ENCODE results near the gene ZDHHC4.

DNA sequence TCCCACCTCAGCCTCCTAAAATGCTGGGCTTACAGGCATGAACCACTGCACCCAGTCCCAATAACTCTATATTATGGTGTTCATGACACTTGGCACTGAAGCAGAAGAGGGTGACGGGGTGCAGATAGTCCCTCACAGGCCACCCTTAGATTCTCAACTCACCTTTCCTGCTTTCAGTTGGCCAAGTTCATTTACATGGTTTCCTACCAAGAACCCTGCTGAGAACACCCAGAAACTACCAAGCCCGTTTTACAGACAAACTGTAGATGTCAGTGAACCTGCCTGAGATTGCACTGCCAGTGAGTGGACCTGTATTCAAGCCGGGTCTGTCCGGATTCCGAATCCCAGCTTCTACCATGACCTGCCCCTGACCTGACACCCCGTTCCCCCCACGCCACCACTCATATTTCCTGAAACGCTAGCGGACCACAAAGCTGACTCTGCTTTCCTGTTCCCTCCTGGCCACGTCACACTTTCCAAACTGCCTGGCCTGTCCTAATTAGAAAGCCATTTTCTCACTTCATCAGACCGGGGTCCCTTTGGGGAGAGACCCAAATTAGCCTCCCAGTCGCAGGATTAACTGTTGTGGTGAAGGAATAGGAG, 43.3 kb upstream of the ZDHHC4 start:
- TF ChIP-seq ZBTB48 (tag by site-specific recombination; IDR thresholded peaks at IDR 0.05) (no peak), ZNF121 (tag by site-specific recombination; IDR thresholded peaks at IDR 0.05) (no peak), ZNF610 (tag by site-specific recombination; IDR thresholded peaks at IDR 0.05; ENCODE audit: borderline replicate concordance) (no peak), ZNF510 (tag by site-specific recombination; IDR thresholded peaks at IDR 0.05; ENCODE audit: insufficient replicate concordance) (no peak)
- TF ChIP-seq, protein P1, sequence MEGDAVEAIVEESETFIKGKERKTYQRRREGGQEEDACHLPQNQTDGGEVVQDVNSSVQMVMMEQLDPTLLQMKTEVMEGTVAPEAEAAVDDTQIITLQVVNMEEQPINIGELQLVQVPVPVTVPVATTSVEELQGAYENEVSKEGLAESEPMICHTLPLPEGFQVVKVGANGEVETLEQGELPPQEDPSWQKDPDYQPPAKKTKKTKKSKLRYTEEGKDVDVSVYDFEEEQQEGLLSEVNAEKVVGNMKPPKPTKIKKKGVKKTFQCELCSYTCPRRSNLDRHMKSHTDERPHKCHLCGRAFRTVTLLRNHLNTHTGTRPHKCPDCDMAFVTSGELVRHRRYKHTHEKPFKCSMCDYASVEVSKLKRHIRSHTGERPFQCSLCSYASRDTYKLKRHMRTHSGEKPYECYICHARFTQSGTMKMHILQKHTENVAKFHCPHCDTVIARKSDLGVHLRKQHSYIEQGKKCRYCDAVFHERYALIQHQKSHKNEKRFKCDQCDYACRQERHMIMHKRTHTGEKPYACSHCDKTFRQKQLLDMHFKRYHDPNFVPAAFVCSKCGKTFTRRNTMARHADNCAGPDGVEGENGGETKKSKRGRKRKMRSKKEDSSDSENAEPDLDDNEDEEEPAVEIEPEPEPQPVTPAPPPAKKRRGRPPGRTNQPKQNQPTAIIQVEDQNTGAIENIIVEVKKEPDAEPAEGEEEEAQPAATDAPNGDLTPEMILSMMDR (tag by site-specific recombination; IDR thresholded peaks at IDR 0.05), result no peak
- TF ChIP-seq, protein P2, sequence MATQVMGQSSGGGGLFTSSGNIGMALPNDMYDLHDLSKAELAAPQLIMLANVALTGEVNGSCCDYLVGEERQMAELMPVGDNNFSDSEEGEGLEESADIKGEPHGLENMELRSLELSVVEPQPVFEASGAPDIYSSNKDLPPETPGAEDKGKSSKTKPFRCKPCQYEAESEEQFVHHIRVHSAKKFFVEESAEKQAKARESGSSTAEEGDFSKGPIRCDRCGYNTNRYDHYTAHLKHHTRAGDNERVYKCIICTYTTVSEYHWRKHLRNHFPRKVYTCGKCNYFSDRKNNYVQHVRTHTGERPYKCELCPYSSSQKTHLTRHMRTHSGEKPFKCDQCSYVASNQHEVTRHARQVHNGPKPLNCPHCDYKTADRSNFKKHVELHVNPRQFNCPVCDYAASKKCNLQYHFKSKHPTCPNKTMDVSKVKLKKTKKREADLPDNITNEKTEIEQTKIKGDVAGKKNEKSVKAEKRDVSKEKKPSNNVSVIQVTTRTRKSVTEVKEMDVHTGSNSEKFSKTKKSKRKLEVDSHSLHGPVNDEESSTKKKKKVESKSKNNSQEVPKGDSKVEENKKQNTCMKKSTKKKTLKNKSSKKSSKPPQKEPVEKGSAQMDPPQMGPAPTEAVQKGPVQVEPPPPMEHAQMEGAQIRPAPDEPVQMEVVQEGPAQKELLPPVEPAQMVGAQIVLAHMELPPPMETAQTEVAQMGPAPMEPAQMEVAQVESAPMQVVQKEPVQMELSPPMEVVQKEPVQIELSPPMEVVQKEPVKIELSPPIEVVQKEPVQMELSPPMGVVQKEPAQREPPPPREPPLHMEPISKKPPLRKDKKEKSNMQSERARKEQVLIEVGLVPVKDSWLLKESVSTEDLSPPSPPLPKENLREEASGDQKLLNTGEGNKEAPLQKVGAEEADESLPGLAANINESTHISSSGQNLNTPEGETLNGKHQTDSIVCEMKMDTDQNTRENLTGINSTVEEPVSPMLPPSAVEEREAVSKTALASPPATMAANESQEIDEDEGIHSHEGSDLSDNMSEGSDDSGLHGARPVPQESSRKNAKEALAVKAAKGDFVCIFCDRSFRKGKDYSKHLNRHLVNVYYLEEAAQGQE (tag by site-specific recombination; IDR thresholded peaks at IDR 0.05), result no peak
- TF ChIP-seq, protein P3, sequence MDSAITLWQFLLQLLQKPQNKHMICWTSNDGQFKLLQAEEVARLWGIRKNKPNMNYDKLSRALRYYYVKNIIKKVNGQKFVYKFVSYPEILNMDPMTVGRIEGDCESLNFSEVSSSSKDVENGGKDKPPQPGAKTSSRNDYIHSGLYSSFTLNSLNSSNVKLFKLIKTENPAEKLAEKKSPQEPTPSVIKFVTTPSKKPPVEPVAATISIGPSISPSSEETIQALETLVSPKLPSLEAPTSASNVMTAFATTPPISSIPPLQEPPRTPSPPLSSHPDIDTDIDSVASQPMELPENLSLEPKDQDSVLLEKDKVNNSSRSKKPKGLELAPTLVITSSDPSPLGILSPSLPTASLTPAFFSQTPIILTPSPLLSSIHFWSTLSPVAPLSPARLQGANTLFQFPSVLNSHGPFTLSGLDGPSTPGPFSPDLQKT (IDR thresholded peaks at IDR 0.05; ENCODE audit: borderline replicate concordance, low read depth, low read length), result no peak

All from HEK293 (cell line).